ENCODE data around the gene TUBG2. TPM values are rescaled to one million over a fixed set of nuclear protein-coding genes. Genes with fewer than 3 reads are reported as not detected.
"Not testable (repeated sequence)": the region's sequence is repeated elsewhere in the genome, so short reads cannot be mapped to it uniquely, and the experiment has no call there.

TUBG2 gene
- total RNA-seq, 1 donor from 2014 or later, result 7.6 TPM

GRCh38 chr17:42653179-42654124 is 5.6 kb upstream of the TUBG2 start:
- DNase-seq (ENCODE audit: low spot score), result no peak
- peak; percentile 61 for ATAC-seq

- no peak for DNase-seq (ENCODE audit: low spot score)
- ATAC-seq, result no peak
Observed at GRCh38 chr17:42655528-42655927, 3.6 kb upstream of the TUBG2 start.

- no peak for ATAC-seq
- DNase-seq (ENCODE audit: low spot score), result no peak
Observed at GRCh38 chr17:42657824-42658588, 1.1 kb upstream of the TUBG2 start.

- ATAC-seq, result peak; percentile 57
- not testable (repeated sequence) for DNase-seq (ENCODE audit: low spot score)
Observed at GRCh38 chr17:42659932-42660274, 819 bp downstream of the TUBG2 start.

- no peak for DNase-seq (ENCODE audit: low spot score)
- ATAC-seq, result no peak
Observed at GRCh38 chr17:42660692-42661345, 1.7 kb downstream of the TUBG2 start.

- ATAC-seq (no peak), DNase-seq (ENCODE audit: low spot score) (no peak)
Observed at GRCh38 chr17:42665581-42666001, 6.5 kb downstream of the TUBG2 start.

- not testable (repeated sequence) for ATAC-seq; DNase-seq (ENCODE audit: low spot score)
Observed at GRCh38 chr17:42666126-42666525, 7.0 kb downstream of the TUBG2 start.

GRCh38 chr17:42667088-42667951 is 8.2 kb downstream of the TUBG2 start:
- DNase-seq (ENCODE audit: low spot score) (no peak), ATAC-seq (peak; percentile 12)

- ATAC-seq (no peak), DNase-seq (ENCODE audit: low spot score) (no peak)
Observed at GRCh38 chr17:42669705-42669976, 10.6 kb downstream of the TUBG2 start.

- no peak for ATAC-seq
- no peak for DNase-seq (ENCODE audit: low spot score)
Observed at GRCh38 chr17:42669977-42670788, 11.1 kb downstream of the TUBG2 start.

- DNase-seq (ENCODE audit: low spot score) (no peak), ATAC-seq (no peak)
Observed at GRCh38 chr17:42670789-42671657, 11.9 kb downstream of the TUBG2 start.

- ATAC-seq, result no peak
- no peak for DNase-seq (ENCODE audit: low spot score)
Observed at GRCh38 chr17:42672038-42672437, 13.0 kb downstream of the TUBG2 start.

GRCh38 chr17:42673266-42673884 is 14.3 kb downstream of the TUBG2 start:
- DNase-seq (ENCODE audit: low spot score), result no peak
- ATAC-seq, result no peak

GRCh38 chr17:42673885-42674754 is 15.0 kb downstream of the TUBG2 start:
- DNase-seq (ENCODE audit: low spot score) (no peak), ATAC-seq (no peak)

GRCh38 chr17:42674755-42675347 is 15.8 kb downstream of the TUBG2 start:
- DNase-seq (ENCODE audit: low spot score), result no peak
- no peak for ATAC-seq

GRCh38 chr17:42675348-42675964 is 16.4 kb downstream of the TUBG2 start:
- DNase-seq (ENCODE audit: low spot score), result peak; percentile 79
- peak; percentile 23 for ATAC-seq
